NB4 (cell line): ENCODE measurements around the gene NGFR.

Source experiments
- POLR2A ChIP-seq: IDR thresholded peaks from 2 replicates; pipeline ENCODE4 v1.6.1; 2011; ENCODE audit warnings: mild to moderate bottlenecking; ENCODE audit not compliant: insufficient read length; ENCODE audit errors: extremely low read depth
- TF ChIP-seq, protein P1 (sequence below): IDR thresholded peaks from one replicate; pipeline ENCODE4 v1.5.1; 2012; ENCODE audit warnings: low read depth, low read length
- TF ChIP-seq, protein P2 (sequence below): IDR thresholded peaks from 2 replicates; pipeline ENCODE4 v1.6.1; 2011; ENCODE audit warnings: low read depth, low read length

DNA sequence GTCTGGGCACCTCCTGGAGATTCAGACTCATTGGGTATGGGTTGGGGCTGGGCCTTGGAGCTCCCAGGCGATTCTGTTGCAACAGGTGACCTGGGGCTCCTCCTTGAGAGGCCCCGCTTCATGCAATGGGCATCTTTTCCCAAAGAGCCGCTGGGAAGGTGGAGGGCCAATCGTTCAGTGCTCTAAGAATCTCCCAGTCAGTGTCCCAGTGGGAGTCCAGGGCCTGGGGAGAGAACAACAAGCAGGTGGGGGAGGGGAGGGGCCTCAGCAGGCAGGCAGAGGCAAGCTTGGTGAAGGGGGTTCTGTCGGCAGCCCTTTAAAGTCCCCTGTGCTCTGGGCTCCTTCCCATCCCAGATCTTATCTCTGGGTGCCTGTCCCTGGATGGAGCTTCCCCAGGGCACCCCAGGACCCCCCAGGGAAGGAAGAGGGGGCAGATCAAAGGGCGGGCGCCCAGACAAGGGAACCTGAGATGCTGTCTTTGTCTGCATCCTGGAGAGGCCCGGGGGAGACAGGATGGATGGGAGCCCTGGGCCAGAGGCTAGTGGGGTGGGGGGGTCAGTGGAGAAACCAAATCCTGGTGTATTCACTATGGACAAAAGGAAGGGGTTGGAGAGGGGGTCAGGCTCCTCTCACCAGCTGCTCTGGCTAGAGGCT, 50.0 kb downstream of the NGFR start:
- TF ChIP-seq, protein P1, sequence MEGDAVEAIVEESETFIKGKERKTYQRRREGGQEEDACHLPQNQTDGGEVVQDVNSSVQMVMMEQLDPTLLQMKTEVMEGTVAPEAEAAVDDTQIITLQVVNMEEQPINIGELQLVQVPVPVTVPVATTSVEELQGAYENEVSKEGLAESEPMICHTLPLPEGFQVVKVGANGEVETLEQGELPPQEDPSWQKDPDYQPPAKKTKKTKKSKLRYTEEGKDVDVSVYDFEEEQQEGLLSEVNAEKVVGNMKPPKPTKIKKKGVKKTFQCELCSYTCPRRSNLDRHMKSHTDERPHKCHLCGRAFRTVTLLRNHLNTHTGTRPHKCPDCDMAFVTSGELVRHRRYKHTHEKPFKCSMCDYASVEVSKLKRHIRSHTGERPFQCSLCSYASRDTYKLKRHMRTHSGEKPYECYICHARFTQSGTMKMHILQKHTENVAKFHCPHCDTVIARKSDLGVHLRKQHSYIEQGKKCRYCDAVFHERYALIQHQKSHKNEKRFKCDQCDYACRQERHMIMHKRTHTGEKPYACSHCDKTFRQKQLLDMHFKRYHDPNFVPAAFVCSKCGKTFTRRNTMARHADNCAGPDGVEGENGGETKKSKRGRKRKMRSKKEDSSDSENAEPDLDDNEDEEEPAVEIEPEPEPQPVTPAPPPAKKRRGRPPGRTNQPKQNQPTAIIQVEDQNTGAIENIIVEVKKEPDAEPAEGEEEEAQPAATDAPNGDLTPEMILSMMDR: no peak
- TF ChIP-seq POLR2A: no peak
- TF ChIP-seq, protein P2, sequence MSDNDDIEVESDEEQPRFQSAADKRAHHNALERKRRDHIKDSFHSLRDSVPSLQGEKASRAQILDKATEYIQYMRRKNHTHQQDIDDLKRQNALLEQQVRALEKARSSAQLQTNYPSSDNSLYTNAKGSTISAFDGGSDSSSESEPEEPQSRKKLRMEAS: no peak
